HTR-8/SVneo (cell line): ENCODE measurements around the gene HOXC4.

Source experiments
- DNase-seq: peaks from one replicate; pipeline ENCODE4 v3.0.0; 2011; ENCODE audit warnings: low spot score, mixed read lengths; ENCODE audit not compliant: insufficient read length
- FAIRE-seq: peaks from 2 replicates; lab custom pipeline; 2011; peaks lifted over from hg19 to GRCh38; lab: Jason Lieb, UNC

Gene HOXC4

DNA sequence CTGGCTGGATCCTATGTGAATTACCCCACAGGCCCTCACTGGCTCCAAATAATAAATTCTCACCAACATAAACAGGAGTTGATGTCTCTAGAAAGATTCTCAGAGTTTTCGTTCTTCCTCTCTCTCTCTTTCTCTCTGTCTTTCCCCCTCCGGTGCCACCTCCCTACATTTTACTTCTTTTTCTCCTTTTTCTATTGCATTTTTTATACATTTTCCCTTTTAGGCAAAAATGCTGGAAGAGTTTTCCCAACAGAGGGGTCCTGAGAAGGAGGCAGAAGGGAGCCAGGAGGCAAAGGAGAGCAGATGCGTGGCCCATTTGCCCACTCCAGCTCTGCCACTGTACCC lies 26.2 kb upstream of the HOXC4 start:
- DNase-seq (no peak), FAIRE-seq (no peak)

DNA sequence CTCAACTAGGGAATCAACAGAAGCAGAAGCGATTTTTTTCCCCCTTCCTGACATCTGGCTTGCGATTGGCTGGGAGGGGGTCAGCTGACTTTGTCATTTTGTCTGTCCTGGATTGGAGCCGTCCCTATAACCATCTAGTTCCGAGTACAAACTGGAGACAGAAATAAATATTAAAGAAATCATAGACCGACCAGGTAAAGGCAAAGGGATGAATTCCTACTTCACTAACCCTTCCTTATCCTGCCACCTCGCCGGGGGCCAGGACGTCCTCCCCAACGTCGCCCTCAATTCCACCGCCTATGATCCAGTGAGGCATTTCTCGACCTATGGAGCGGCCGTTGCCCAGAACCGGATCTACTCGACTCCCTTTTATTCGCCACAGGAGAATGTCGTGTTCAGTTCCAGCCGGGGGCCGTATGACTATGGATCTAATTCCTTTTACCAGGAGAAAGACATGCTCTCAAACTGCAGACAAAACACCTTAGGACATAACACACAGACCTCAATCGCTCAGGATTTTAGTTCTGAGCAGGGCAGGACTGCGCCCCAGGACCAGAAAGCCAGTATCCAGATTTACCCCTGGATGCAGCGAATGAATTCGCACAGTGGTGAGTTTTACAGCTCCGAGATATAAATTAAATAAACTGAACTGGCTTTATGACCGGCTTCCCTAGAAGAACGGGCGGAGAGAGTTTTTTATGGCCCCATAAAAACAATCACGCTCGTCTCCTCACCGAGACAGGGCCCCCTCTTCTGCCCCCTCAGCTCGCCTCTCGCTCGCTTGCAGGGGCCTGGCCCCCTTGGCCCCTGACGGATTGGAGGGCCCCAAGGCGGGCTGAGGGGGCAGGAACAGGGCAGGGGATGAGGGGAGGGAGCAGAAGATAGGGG lies 25.1 kb upstream of the HOXC4 start, which contains the start of gene HOXC6:
TSS of gene HOXC6 (plus strand) at position 127 of the 888 bp plus-strand sequence. CDS start at position 209, 82 bp downstream.
- no peak for FAIRE-seq
- no peak for DNase-seq

DNA sequence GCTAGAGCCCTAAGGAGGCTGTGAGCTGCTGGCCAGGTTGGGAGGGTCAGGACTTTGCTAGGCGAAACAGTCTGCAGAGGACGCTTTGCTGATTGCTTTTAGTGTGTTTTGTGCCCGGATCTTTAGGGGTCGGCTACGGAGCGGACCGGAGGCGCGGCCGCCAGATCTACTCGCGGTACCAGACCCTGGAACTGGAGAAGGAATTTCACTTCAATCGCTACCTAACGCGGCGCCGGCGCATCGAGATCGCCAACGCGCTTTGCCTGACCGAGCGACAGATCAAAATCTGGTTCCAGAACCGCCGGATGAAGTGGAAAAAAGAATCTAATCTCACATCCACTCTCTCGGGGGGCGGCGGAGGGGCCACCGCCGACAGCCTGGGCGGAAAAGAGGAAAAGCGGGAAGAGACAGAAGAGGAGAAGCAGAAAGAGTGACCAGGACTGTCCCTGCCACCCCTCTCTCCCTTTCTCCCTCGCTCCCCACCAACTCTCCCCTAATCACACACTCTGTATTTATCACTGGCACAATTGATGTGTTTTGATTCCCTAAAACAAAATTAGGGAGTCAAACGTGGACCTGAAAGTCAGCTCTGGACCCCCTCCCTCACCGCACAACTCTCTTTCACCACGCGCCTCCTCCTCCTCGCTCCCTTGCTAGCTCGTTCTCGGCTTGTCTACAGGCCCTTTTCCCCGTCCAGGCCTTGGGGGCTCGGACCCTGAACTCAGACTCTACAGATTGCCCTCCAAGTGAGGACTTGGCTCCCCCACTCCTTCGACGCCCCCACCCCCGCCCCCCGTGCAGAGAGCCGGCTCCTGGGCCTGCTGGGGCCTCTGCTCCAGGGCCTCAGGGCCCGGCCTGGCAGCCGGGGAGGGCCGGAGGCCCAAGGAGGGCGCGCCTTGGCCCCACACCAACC lies 23.9 kb upstream of the HOXC4 start:
- FAIRE-seq: no peak
- DNase-seq: no peak

DNA sequence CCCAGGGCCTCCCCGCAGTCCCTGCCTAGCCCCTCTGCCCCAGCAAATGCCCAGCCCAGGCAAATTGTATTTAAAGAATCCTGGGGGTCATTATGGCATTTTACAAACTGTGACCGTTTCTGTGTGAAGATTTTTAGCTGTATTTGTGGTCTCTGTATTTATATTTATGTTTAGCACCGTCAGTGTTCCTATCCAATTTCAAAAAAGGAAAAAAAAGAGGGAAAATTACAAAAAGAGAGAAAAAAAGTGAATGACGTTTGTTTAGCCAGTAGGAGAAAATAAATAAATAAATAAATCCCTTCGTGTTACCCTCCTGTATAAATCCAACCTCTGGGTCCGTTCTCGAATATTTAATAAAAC lies 23.2 kb upstream of the HOXC4 start:
- no peak for DNase-seq
- FAIRE-seq: no peak

DNA sequence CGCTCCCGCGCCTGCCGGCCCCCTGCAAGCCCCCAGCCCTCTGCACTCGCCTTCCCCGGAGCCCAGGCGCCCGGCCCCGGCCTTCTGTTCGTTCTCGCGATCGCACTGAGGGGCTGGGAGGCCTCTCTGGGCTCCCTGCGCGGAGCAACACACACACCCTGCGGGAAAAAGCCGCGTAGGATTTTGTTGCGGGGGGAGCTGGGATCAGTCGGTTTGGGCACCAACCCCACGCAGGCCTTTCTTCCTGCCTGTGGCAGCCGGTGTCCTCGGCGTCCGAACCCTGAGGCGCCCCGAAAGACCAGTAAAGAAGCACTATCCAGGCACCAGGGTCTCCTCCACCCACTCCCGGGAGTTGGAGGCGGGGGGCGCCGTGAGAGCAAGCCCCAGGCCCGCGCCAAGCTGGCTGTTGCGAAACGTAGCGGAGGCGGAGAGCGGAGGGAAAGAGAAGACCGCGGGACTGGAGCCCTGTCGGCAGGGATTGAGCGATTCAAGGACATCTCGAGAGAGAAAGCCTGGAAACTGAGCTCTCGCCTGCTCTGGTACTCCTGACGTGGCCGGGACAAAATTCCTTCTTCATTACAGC lies 22.7 kb upstream of the HOXC4 start:
- FAIRE-seq (no peak), DNase-seq (no peak)

DNA sequence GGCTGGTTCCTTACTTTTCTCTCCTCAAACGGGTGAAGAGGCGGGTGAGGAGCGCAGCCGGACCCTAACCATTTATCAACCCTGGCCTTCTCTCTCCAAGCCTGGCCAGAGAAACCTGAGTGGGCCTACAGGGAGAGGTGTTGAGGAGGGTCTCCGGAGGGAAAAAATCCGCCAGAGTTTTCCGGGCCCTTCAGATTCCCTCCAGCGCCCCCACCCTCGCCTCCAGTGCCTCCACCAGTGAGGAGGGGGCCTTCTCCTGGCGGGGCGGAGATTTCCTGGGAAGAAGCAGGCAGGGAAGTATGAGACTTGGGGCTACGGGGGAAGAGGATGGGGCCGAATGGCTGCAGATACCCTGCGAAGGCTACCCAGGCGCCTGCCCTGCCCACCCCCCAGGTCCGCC lies 22.2 kb upstream of the HOXC4 start:
- DNase-seq (no peak), FAIRE-seq (no peak)

DNA sequence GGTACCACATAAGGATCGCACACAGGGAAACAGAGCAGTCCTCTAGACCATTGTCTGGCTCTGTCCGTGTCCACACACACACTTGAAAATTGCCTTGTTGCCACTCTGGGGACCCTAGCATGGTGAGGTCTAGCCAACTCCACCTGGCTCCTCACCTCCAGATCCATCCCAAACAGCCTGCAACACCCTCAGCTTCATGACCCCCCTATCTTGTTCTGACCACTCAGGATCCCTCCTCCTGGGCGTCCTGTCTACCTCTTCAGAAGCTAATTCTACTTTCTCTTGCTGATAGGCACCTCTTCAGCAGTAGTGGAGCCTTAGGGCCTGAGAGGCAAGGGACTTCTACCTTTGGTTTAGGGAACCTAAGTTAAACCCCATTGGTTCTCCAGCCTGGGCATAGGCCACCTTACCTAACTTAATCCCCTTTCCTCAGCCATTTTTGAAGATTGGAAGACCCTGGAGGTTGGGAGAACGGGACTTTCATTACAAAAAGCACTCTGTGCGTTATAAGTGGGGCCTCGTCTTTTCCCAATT lies 21.5 kb upstream of the HOXC4 start:
- DNase-seq (no peak), FAIRE-seq (no peak)

DNA sequence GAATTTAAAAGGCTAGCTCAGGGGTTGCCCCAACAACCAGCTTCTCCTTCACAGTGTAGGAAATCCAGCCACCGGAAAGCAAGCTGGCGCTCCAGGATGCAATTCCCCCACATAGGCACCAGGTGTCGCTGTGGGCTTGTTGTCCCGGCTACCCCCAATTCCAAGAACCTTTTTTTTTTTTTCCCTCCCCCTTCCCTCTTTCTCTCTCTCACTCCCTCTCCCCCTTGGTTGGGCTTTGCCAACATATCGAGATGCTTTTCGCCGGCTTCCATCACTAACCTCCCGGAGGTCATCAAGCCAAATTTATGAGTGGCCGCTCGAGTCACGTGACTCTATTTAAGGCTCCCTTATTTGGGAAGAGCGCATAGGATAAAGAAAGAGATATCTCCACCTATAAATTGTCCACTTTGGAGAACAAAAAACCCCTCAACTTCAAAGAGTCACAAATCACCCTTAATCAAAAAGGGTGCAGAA lies 21.0 kb upstream of the HOXC4 start, which contains the start of gene HOXC5:
TSS of gene HOXC5 (plus strand) at position 424 of the 474 bp plus-strand sequence. CDS start 73 bp downstream, outside the sequence.
- peak; percentile 69 for DNase-seq
- no peak for FAIRE-seq

DNA sequence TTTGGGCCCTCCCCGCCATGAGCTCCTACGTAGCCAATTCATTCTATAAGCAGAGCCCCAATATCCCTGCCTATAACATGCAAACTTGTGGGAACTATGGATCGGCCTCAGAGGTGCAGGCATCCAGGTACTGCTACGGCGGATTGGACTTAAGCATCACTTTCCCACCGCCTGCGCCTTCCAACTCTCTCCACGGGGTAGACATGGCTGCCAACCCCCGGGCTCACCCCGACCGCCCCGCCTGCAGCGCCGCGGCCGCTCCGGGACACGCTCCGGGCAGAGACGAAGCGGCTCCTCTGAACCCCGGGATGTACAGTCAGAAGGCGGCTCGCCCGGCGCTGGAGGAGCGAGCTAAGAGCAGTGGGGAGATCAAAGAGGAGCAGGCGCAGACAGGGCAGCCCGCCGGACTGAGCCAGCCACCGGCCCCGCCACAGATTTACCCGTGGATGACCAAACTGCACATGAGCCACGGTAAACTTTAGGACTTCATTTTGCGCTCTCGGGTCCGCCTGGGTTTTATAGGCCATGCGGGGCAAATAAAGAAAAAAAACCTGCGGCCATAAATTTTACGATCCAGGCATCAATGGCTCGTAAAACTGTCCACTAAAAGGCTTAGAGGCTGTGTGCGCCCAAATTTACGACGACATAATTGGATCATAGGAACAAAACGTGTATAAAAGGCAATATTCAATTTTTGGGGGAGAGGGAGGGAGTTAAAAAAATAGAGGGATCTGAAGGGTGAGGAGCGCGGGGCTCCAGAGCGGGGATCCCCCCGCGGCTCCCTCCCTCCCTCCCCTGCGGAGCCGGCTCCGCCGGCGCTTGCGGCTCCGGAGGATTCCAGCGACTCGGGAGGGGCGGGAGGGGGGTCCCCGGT lies 20.3 kb upstream of the HOXC4 start:
- FAIRE-seq (no peak), DNase-seq (no peak)

DNA sequence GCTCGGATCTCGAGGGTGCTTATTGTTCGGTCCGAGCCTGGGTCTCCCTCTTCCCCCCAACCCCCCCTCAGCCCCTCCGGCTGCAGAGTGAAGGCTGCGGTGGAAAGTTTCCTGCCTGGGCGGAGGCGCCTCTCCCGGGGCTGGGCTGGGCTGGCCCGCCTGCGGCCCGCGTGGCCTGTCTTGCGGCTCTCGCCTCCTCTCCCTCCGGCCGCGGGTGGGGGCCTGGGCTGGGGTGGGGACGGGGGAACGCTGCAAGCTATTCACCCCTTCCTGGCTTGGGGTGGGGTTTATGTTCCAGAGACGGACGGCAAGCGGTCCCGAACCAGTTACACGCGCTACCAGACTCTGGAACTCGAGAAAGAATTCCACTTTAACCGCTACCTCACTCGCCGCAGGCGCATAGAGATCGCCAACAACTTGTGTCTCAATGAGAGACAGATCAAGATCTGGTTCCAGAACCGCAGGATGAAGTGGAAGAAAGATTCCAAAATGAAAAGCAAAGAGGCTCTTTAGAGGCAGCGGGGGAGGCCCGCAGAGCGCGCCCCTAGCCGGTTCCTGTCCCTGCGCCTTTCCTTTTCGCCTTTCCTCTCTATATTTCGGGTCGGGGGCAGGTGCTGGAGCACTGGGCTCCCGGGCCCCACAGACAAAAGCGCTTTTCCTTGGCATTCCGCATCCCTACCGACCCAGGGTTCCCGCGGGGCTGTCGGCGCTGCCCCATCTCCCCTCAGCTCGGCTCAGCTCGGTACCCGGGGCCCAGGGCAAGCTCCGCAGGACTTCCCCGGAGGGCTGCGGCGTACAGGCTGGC lies 19.5 kb upstream of the HOXC4 start:
- FAIRE-seq: no peak
- DNase-seq: no peak

DNA sequence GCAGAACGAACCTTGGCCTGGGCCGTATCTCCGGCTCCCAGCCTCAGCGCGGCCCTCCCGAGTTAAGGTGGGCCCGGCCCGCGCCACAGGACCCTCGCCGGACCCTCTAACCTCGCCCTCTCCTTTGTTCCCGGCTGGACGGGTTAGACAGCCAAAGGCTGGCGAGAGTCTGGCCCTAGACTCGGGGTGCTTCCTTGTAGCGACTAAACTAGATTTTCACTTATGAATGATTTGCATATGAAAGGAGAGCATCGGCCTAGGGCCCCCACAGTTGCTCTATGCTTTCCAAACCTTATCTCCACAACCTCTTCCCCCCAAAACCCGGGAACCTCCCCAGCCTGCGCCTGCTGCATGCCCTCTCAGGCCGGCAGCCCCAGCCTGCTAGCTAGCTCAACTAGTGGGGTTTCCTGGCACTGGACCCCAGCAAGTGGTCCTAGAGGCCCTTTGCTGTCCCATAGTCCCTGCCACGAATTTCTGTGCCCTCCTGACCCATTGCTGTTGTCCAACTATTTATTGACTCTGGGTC lies 18.8 kb upstream of the HOXC4 start:
- FAIRE-seq (no peak), DNase-seq (no peak)

DNA sequence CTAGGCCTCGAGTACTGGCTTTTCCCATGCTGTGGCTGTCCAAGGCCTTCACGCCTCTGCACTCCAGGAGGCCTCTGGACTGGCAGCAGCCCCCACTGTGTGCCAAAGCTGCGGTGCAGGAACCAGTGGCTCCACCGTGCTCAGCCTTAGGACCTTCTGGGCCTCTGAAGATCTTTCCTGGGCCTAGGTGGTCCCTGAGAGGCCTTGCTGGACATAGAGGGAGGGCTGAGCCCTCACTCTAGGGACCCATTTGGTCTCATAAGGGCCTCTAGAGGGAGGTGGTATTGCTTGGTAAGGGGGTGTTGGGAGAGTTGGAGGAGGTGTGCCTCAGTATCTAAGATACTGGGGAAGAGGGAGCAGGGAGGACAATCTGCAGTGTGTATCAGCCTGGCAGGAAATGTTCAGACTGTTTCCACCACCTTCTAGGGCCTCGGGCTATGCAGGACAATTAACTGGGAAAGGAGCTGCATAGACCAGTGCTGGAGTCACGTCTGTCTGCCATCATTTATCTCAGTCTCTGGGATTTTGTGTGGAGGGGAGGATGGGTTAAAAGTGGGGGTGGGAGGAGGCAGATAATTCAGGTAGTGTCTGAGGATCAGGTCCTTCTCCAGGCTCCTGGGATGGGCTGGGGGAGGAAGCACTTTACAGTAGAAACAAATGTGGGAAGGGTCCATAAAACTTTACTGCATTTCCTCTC lies 17.9 kb upstream of the HOXC4 start:
- FAIRE-seq (no peak), DNase-seq (no peak)

DNA sequence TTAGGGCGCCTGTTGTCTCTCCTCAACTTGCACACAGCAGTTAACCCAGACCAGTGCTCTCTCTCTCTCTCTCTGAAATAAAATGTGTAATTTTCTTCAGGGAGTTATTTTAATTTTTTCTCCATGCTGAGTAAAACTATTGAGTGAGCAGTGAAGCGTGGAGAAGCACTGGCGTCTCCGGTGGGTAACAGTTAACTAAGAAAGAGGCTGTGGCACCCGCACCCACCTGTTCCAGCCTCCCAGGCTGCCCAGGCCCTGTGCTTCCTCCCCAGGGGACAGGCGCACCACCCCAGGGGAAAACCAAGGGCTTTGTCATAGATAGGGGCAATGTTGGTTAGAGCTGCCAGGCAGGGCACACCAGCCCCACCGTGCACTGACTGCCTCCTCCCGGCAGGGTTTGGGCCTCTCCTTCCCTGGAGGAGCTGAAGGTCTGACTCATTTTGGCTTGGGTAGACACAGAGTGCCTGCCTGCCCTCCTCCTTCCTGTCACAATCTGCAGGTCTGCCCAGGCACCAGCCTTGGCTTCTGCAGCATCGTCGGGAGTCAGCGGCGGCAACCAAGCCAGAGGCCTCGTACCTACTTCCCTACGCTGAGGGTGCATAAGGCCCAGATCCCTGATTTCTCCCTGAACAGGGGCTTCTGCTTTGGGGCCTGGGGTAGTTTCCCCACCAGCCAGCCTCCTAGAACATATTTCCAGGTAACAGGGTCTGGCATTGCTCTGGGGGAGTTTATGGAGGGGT lies 16.8 kb upstream of the HOXC4 start:
- FAIRE-seq (no peak), DNase-seq (no peak)

DNA sequence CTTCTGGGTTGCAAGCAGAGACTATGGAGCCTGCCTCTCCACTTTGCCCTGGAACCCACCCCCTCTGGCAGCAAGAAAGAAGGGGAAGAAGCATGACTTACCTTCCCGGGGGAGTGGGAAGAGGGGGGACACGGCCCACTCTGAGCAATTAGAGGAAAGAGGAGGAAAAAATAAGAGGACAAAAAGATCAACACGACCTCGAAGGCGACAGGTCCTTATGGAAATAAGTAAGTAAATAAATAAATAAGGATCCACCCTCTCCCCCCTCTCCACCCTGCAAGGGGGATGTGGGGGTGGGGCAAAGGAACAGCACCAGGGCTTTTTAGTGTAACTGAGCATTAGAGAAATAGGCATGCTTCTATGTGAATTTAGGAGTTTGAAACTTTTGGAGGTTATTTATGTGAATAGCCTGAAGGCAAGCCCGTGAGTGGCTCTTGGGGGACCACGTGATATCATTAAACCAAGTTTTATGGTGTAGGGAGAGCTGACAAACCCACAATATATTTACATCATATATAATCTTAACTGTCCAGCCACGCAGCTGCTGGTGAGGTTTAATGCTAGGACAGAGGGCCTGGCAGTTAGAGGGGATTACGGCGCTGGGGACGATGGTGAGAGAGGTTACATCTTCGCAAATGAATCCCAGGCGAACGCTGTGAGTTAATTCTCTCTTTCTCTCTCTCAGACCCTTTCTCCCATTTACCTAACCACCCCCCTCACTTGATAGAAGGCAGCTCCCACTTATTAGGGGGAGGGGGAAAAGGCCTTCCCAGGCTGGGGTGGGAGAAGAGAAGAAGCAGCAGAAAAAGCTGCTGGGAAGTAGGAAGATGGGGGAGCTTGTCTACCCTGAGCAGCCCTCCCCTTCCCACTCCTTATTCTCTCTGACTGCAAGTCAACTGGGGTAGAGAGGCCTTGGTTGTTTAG lies 16.0 kb upstream of the HOXC4 start:
- no peak for DNase-seq
- no peak for FAIRE-seq

DNA sequence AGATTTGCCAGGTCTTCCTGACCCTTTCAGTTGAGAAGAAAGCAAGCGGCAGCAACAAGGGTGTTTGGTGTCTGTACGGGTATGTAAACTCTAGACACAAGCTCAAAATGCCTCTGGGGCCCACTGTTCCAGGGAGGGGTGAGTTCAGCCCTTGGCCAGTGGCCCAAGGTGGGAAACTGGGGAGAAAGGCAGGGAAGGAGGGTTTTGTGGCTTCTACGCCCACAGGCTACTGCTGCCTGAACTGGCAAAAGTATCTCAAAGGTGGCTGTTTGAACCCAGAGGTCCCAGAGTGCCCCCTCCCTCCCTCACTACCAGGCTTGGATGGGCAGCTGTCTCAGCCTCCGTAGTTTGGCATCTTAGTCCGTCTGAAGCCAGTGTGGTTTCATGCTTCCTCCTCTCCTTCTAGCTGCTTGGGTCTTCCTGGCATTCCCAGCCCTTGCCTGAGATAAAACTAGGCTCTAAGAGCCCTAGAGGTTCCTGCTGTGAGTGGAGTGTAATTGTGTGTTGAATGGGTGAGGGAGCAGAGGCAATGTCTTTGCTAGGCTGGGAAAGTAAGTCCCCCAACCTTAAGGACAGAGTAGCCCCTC lies 15.3 kb upstream of the HOXC4 start:
- no peak for FAIRE-seq

More for the DNA sequence above, 15.3 kb upstream of the HOXC4 start:
- no peak for DNase-seq
